HFFc6 (cell line): ENCODE data around the gene L3MBTL3. TPM values are rescaled to one million over a fixed set of nuclear protein-coding genes. Genes with fewer than 3 reads are reported as not detected.

Experiments used
- DNase-seq: peaks from one replicate; pipeline ENCODE4 v3.0.0-alpha.2; 2018
- H3K27ac Mint-ChIP-seq: 2 replicates; pipeline ENCODE4 v1.8.0; 2020; ENCODE audit warnings: mild to moderate bottlenecking, mixed read lengths
- H3K27me3 Mint-ChIP-seq: 2 replicates; pipeline ENCODE4 v1.8.0; 2021; ENCODE audit warnings: mild to moderate bottlenecking, moderate library complexity, mixed read lengths; ENCODE audit not compliant: insufficient read depth
- H3K36me3 Mint-ChIP-seq: 2 replicates; pipeline ENCODE4 v1.8.0; 2021; ENCODE audit warnings: low read depth, mixed read lengths
- H3K4me1 Mint-ChIP-seq: 2 replicates; pipeline ENCODE4 v1.8.0; 2020; ENCODE audit warnings: low read depth, mixed read lengths
- H3K4me3 Mint-ChIP-seq: 2 replicates; pipeline ENCODE4 v1.8.0; 2020; ENCODE audit warnings: mild to moderate bottlenecking, moderate library complexity, mixed read lengths
- H3K9me3 Mint-ChIP-seq: 2 replicates; pipeline ENCODE4 v1.8.0; 2020; ENCODE audit warnings: mild to moderate bottlenecking, mixed read lengths
- total RNA-seq, 6 experiments: library from RNA; stranded (reverse); fragmentation: NEBNext Ultra II Directional; extraction: Animal tissue kit (Norgen Biotek cat#: 25700); gene quantifications; 2 replicates in 1 of 6; 3 replicates in 5 of 6; pipeline ENCODE4 v1.2.3, GENCODE V29; 2021
- TF ChIP-seq, protein P1 (sequence below): fragments of 200-600 bp; sonication (generic); IDR thresholded peaks from 2 replicates; pipeline ENCODE4 v1.5.0; 2021; ENCODE audit warnings: antibody characterized with exemption, mild to moderate bottlenecking

L3MBTL3 gene
- total RNA-seq, 6 experiments from 2014 or later = 7.4 to 8.8 (median 8.2) TPM

GRCh38 chr6:130070792-130071191 is 52.4 kb downstream of the L3MBTL3 start:
- Mint-ChIP-seq H3K27ac (no peak overlapping the region), H3K4me3 (no peak overlapping the region), H3K27me3 (no peaks in the 10 kb centered on the region), H3K4me1 (peaks cover 13% of the 10 kb centered on the region), H3K9me3 (no peaks in the 10 kb centered on the region), H3K36me3 (no peaks in the 10 kb centered on the region)
- TF ChIP-seq, protein P1, sequence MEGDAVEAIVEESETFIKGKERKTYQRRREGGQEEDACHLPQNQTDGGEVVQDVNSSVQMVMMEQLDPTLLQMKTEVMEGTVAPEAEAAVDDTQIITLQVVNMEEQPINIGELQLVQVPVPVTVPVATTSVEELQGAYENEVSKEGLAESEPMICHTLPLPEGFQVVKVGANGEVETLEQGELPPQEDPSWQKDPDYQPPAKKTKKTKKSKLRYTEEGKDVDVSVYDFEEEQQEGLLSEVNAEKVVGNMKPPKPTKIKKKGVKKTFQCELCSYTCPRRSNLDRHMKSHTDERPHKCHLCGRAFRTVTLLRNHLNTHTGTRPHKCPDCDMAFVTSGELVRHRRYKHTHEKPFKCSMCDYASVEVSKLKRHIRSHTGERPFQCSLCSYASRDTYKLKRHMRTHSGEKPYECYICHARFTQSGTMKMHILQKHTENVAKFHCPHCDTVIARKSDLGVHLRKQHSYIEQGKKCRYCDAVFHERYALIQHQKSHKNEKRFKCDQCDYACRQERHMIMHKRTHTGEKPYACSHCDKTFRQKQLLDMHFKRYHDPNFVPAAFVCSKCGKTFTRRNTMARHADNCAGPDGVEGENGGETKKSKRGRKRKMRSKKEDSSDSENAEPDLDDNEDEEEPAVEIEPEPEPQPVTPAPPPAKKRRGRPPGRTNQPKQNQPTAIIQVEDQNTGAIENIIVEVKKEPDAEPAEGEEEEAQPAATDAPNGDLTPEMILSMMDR = no peak
- no peak for DNase-seq

- DNase-seq = no peak
- Mint-ChIP-seq H3K4me1 (peaks cover 6% of the 10 kb centered on the region), H3K36me3 (no peaks in the 10 kb centered on the region), H3K4me3 (no peak overlapping the region), H3K9me3 (no peaks in the 10 kb centered on the region), H3K27me3 (no peaks in the 10 kb centered on the region), H3K27ac (no peak overlapping the region; the same call in 1 of the 2 replicates)
- TF ChIP-seq, protein P1 = no peak
These were observed 57.6 kb downstream of the L3MBTL3 start for GRCh38 chr6:130075879-130076460.

DNA sequence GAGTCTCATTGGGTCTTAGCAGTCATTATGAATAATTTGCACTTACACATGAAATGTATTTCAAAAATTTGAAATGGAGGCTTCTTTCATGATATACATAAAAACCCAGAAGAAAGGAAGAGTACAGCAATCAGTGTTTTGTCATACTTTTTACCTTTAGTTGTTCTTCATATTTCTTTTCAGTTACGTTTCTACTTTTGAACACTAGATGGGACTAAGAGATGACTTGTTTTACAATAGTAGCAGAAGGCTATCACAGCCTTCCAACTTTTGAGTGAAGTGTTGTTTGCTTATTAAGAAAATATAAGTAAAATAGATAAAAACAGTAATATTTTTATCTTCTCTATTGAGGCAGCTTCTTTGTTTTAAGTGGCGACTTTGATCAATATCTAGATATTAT is 58.1 kb downstream of the L3MBTL3 start:
- DNase-seq = peak; percentile 8
- Mint-ChIP-seq H3K9me3 (no peaks in the 10 kb centered on the region), H3K4me1 (peaks cover 5% of the 10 kb centered on the region; the same call in 1 of the 2 replicates), H3K36me3 (no peaks in the 10 kb centered on the region), H3K4me3 (no peak overlapping the region), H3K27me3 (no peaks in the 10 kb centered on the region), H3K27ac (no peak overlapping the region)
- TF ChIP-seq, protein P1 = peak; percentile 54

GRCh38 chr6:130090796-130091195 is 72.4 kb downstream of the L3MBTL3 start:
- Mint-ChIP-seq H3K9me3 (no peaks in the 10 kb centered on the region), H3K36me3 (peaks cover 16% of the 10 kb centered on the region; the same call in 1 of the 2 replicates), H3K4me3 (no peak overlapping the region), H3K4me1 (no peaks in the 10 kb centered on the region), H3K27ac (no peak overlapping the region), H3K27me3 (no peaks in the 10 kb centered on the region)
- DNase-seq = no peak
- TF ChIP-seq, protein P1 = no peak

DNA sequence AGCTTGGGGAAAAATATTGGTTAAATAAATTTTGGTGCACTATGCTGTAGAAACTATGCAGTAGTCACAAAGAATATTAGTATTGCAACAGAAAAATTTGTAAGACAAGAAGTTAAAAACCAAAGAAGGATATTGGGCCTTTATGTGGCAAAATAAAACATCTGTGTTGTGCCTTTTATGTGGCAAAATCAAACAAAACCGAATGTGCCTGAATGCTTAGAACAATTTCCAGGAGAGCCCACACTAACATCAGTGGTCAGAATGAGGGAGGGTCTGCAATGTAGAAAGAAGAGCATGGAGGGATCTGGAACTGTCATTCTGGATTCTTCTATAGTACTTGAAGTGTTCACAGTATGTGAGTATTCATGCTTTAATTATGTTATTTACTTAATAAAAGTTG is 75.2 kb downstream of the L3MBTL3 start:
- no peak for DNase-seq
- Mint-ChIP-seq H3K4me3 (no peak overlapping the region), H3K36me3 (peaks cover 16% of the 10 kb centered on the region; the same call in 1 of the 2 replicates), H3K9me3 (no peaks in the 10 kb centered on the region), H3K4me1 (no peaks in the 10 kb centered on the region), H3K27me3 (no peaks in the 10 kb centered on the region), H3K27ac (no peak overlapping the region)
- TF ChIP-seq, protein P1 = no peak
